K562 (cell line): ENCODE data around the gene BRME1. TPM values are rescaled to one million over a fixed set of nuclear protein-coding genes. Genes with fewer than 3 reads are reported as not detected.

Source experiments
- CBX8 ChIP-seq: fragments of 200-600 bp; sonication (generic); IDR thresholded peaks from 2 replicates; pipeline ENCODE4 v1.6.1; 2012; ENCODE audit warnings: borderline replicate concordance, mixed run types, low read depth, mild to moderate bottlenecking, moderate library complexity, mixed read lengths, low read length, control low read depth, inconsistent platforms; ENCODE audit not compliant: poor library complexity, severe bottlenecking; ENCODE audit errors: extremely low read depth
- CCNT2 ChIP-seq: IDR thresholded peaks from 2 replicates; pipeline ENCODE4 v1.6.1; 2011; ENCODE audit warnings: borderline replicate concordance, low read depth, mild to moderate bottlenecking, moderate library complexity, mixed read lengths, low read length; ENCODE audit not compliant: insufficient read length; ENCODE audit errors: extremely low read depth
- CREB3L1 ChIP-seq: fragments of 450-650 bp; IDR thresholded peaks from 2 replicates; pipeline ENCODE4 v1.6.1; 2014; ENCODE audit warnings: low read depth, mild to moderate bottlenecking, moderate library complexity, borderline replicate concordance
- CTBP1 ChIP-seq: fragments of 450-650 bp; IDR thresholded peaks from 2 replicates; pipeline ENCODE4 v1.6.1; 2016; ENCODE audit warnings: borderline replicate concordance
- ELF4 ChIP-seq: fragments of 450-650 bp; formaldehyde crosslinking; IDR thresholded peaks from 2 replicates; pipeline ENCODE4 v1.4.0; 2022; ENCODE audit warnings: missing genetic modification characterization
- KDM5B ChIP-seq: fragments of 200-600 bp; sonication (generic); IDR thresholded peaks from 2 replicates; pipeline ENCODE4 v1.6.1; 2012; ENCODE audit warnings: low read depth, mild to moderate bottlenecking, moderate library complexity, low read length, control low read depth, inconsistent platforms; ENCODE audit not compliant: insufficient replicate concordance
- MCM7 ChIP-seq, 2 experiments: fragments of 450-650 bp; IDR thresholded peaks; 2 replicates each; pipeline ENCODE4 v1.6.1; 2016 to 2018
- SRF ChIP-seq, 2 experiments: fragments of 250-450, 450-650 bp in 1 of 2; sonication (Bioruptor Pico) in 1 of 2; sonication (generic) in 1 of 2; formaldehyde crosslinking; IDR thresholded peaks; 2 replicates each; pipeline versions ENCODE4 v1.5.0 to v1.5.1; 2020 to 2022; ENCODE audit warnings: mild to moderate bottlenecking in 1 of 2, missing genetic modification reagents in 1 of 2
- XRCC3 ChIP-seq: fragments of 450-650 bp; IDR thresholded peaks from 2 replicates; pipeline ENCODE4 v1.6.1; 2017; ENCODE audit warnings: mild to moderate bottlenecking, moderate library complexity
- polyA plus RNA-seq, 8 experiments: library from polyadenylated mRNA; depleted of rRNA in 4 of 8; stranded (reverse) in 5 of 8; unstranded in 3 of 8; fragments of >200 nt; fragmentation: Nextera tagmentation in 2 of 8; fragmentation: Illumina TruSeq in 1 of 8; extraction: Ambion mirVana in 2 of 8; extraction: Trizol in 1 of 8; gene quantifications; 2 replicates each; pipeline versions ENCODE4 v1.2.1 to v1.2.3, GENCODE V29; 2011 to 2014; ENCODE audit warnings: inconsistent platforms in 1 of 8, missing spikeins in 1 of 8
- total RNA-seq, 7 experiments: library from RNA; depleted of rRNA in 6 of 7; stranded (reverse); fragments of >200 nt in 6 of 7; fragmentation: Illumina TruSeq in 2 of 7; extraction: Trizol in 2 of 7; gene quantifications; 2 replicates each; pipeline versions ENCODE4 v1.2.1 to v1.2.3, GENCODE V29; 2011 to 2021; ENCODE audit warnings: low replicate concordance in 1 of 7
- TF ChIP-seq, protein P1 (sequence below): fragments of 250-450 bp; sonication (Bioruptor Pico); IDR thresholded peaks from 2 replicates; pipeline ENCODE4 v1.4.0; 2020

BRME1 gene
- total and polyA plus RNA-seq, 9 of the 15 experiments (the other 6 are each of a cell fraction or from before 2014, with no cell fraction given), result 0.75 to 6.1 (median 3.6) TPM

DNA sequence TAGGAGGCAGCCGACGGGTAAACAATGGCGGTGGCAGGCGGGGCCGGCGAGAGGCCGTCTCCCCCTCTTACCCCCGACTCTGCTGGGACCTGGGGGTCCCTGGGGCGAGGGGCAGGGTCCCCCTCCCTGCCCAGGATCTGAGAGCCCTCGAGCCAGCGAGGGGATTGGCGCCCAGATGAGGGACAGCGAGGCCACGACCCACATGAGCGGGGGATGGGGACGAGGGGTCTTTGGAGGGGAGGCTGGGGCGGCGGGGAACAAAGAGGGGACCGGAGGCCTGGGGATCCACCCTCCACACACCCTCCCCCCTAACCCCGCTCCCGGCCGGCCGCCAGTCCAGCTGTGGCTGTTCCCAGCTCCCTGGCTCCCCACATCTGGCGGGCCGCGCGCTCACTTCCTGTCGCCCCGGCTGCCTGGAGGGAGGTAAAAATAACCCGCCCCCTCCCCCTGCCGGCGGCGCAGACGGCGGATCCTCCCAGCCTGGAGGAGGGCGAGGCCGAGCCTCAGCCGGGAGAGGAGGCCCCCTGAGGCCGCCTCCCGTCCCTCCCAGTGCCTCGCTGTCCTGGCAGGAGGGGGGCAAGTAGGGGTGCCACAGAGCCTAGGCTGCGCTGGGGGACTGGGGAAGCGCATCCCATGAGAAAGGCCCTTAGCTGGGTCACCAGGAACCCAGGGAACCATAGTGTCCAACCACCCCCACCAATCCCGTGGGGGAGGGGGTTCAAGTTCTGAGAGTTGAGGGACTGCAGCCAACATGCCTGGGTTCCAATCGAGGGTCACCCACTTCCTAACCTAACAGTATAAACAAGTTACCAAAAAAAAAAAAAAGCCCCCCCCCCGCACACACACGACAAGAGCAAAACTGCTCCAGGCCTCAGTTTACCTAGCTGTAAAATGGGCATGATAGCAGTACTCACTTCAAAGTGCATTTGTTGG is 58.2 kb downstream of the BRME1 start (continued):
- peak; percentile 76 for TF ChIP-seq CCNT2
- TF ChIP-seq, protein P1, sequence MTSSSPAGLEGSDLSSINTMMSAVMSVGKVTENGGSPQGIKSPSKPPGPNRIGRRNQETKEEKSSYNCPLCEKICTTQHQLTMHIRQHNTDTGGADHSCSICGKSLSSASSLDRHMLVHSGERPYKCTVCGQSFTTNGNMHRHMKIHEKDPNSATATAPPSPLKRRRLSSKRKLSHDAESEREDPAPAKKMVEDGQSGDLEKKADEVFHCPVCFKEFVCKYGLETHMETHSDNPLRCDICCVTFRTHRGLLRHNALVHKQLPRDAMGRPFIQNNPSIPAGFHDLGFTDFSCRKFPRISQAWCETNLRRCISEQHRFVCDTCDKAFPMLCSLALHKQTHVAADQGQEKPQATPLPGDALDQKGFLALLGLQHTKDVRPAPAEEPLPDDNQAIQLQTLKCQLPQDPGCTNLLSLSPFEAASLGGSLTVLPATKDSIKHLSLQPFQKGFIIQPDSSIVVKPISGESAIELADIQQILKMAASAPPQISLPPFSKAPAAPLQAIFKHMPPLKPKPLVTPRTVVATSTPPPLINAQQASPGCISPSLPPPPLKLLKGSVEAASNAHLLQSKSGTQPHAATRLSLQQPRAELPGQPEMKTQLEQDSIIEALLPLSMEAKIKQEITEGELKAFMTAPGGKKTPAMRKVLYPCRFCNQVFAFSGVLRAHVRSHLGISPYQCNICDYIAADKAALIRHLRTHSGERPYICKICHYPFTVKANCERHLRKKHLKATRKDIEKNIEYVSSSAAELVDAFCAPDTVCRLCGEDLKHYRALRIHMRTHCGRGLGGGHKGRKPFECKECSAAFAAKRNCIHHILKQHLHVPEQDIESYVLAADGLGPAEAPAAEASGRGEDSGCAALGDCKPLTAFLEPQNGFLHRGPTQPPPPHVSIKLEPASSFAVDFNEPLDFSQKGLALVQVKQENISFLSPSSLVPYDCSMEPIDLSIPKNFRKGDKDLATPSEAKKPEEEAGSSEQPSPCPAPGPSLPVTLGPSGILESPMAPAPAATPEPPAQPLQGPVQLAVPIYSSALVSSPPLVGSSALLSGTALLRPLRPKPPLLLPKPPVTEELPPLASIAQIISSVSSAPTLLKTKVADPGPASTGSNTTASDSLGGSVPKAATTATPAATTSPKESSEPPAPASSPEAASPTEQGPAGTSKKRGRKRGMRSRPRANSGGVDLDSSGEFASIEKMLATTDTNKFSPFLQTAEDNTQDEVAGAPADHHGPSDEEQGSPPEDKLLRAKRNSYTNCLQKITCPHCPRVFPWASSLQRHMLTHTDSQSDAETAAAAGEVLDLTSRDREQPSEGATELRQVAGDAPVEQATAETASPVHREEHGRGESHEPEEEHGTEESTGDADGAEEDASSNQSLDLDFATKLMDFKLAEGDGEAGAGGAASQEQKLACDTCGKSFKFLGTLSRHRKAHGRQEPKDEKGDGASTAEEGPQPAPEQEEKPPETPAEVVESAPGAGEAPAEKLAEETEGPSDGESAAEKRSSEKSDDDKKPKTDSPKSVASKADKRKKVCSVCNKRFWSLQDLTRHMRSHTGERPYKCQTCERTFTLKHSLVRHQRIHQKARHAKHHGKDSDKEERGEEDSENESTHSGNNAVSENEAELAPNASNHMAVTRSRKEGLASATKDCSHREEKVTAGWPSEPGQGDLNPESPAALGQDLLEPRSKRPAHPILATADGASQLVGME, result no peak
- TF ChIP-seq CREB3L1, result peak; percentile 55; the same call in 1 of the 2 replicates
- TF ChIP-seq XRCC3, result no peak
- peak; percentile 81 for TF ChIP-seq CTBP1
- TF ChIP-seq MCM7 (IDR thresholded peaks at IDR 0.05), result peak in 1 of 2 experiments; percentile 48; a peak in 1 of 4 replicates
- TF ChIP-seq CBX8, result no peak
- TF ChIP-seq KDM5B, result peak; percentile 84
- 0 out of 4 replicates have a peak, but pooled peaks of 1 of the 2 experiments have one; percentile 41 for TF ChIP-seq SRF (CRISPR knock-in tag; IDR thresholded peaks at IDR 0.05)
- TF ChIP-seq ELF4 (CRISPR knock-in tag), result no peak; the same call in 1 of the 2 replicates
